ENCODE measurements around the gene CD59.
A peak's percentile ranks its signal among the peaks of the same experiment; 100 is the strongest.

The CD59 gene

DNA sequence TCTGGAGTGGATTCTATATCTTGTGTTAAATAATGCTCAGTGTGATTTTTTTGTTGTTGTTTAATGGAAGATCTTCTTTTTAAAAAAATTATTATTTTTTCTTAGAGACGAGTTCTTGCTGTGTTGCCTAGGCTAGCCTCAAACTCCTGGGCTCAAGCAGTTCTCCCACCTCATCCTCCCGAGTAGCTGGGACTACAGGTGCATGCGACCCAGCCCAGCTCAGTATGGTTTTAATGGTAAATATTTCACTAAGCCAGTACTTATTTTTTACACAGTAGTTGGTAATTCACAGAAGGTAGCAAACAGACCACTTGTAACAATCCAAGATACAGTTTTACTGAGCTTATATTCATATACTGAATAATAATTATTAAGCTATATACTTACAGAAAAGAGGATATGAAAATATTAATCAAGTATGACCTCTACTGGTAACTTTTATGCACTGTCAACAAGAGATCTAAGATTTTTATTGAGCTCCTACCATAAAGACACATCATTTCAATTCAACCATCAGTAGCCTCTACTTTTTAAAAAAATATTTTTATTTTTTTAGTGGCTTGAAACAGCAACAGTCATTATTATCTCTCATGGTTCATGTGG, 6.1 kb upstream of the CD59 start:
- TF ChIP-seq, protein P1, sequence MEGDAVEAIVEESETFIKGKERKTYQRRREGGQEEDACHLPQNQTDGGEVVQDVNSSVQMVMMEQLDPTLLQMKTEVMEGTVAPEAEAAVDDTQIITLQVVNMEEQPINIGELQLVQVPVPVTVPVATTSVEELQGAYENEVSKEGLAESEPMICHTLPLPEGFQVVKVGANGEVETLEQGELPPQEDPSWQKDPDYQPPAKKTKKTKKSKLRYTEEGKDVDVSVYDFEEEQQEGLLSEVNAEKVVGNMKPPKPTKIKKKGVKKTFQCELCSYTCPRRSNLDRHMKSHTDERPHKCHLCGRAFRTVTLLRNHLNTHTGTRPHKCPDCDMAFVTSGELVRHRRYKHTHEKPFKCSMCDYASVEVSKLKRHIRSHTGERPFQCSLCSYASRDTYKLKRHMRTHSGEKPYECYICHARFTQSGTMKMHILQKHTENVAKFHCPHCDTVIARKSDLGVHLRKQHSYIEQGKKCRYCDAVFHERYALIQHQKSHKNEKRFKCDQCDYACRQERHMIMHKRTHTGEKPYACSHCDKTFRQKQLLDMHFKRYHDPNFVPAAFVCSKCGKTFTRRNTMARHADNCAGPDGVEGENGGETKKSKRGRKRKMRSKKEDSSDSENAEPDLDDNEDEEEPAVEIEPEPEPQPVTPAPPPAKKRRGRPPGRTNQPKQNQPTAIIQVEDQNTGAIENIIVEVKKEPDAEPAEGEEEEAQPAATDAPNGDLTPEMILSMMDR (IDR thresholded peaks at IDR 0.05; ENCODE audit: low read depth, low read length), result peak; percentile 37
- no peak for DNase-seq (ENCODE audit: extremely low read depth, low read depth)

DNA sequence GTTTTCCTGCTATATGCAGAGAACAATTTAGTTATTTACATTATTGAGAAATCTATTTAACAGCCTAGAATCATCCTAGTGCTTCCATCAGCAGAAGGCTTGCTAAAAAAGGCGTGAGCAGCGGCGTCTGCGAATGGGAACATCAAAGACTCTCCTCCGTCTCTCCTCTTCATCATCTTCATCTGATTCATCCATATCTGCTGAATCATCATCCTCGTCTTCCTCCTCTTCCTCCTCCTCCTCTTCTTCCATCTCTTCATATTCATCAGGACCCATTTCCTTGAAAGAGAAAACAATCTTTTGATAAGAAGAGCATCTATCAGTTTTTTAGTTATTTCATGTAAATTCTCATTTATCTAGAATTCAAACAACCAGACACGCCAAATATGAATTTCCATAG, 5.6 kb upstream of the CD59 start:
- TF ChIP-seq, protein P1 (IDR thresholded peaks at IDR 0.05; ENCODE audit: low read depth, low read length), result no peak
- DNase-seq (ENCODE audit: extremely low read depth, low read depth), result no peak

DNA sequence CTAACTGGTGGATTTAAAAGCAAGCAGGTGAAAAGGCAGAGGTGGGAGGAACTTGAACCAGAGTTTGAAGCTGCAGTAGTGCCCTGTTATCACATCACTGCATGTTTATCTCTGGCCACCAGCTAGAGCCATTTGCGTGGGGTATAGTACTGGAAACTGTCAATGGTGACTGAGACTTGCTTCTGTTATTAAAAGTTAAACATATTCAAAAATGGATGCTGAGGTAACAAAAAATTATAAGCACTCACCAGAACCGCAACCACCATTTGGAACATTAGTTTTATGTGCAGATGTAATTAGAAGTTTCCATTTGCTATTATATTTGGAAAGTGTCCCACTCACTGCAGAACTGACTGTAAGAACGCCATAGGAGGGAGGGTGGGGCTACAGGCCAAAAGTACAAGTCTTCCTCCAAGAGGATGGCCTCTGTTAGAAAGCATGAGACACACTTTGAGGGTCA, 1.2 kb upstream of the CD59 start:
- no peak for DNase-seq (ENCODE audit: extremely low read depth, low read depth)
- TF ChIP-seq, protein P1 (IDR thresholded peaks at IDR 0.05; ENCODE audit: low read depth, low read length), result no peak

DNA sequence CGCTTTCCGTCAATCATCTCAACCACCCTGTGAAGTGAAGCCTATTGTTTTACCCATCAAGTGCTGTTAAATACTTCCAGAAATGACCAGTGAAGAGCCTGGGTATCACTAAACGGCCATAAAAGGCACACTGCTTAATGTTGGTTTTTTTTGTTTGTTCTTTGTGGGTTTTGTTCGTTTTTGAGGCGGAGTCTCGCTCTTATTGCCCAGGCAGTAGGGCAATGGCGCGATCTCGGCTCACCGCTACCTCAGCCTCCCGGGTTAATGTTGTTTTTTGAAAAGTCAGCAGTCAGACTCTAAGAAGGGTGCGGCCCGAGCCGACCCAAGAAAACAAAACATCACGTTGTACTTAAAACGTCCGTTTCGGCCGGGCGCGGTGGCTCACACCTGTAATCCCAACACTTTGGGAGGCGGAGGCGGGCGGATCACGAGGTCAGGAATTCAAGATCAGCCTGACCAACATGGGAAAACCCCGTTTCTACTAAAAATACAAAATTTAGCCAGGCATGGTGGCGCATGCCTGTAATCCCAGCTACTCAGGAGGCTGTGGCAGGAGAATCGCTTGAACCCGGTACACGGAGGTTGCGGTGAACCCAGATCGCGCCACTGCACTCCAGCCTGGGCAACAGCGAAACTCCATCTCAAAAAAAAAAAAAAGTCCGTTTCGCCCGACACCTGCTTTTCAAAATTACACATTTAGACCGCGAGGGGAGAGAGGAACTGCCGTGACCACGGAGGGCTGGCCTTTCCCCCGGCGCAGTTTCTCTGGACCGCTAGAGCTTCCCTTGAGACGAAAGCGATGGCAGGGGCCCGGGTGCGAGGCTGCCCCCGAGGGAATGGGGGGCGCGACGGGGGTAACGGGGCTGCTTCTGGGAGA, 714 bp downstream of the CD59 start:
- no peak for DNase-seq (ENCODE audit: extremely low read depth, low read depth)
- TF ChIP-seq, protein P1 (IDR thresholded peaks at IDR 0.05; ENCODE audit: low read depth, low read length), result no peak

DNA sequence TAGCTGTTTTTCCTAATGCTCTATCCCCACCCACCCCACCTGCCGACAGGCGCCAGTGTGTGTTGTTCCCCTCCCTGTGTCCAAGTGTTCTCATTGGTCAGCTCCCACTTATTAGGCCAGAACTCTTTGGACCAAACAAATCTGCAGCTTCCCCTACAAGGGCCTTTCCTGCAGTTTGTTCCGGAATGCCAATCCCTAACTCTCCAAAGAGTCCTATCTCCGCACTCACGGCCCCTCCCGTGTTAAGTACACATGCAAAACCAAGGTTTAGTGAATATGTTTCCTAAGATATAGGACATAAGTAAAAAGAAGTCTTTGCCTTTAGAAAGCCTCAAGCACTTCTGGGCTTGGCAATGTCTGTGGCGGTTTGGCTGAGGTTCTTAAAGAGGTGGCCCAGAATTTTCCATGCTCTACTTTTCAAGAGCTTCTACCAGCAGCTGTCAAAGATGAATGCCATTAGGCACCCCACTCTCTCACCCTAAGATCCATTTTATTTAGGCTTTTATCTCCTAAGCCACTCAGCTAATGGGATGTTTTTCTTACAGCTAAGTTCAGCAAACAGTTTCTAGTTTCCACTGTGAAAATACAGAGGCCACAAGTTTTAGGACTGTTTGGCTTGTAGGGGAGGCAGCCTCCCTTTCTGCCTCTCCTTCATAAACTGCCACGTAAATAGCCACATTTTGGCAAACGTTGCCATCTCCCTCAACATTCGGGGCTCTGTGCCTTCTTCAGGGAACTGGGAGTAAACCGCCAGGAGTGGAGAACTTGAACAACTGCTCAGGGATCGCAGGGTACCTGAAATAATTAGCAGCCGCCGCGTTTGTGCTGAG, 1.6 kb downstream of the CD59 start:
- TF ChIP-seq, protein P1 (IDR thresholded peaks at IDR 0.05; ENCODE audit: low read depth, low read length), result no peak

DNA sequence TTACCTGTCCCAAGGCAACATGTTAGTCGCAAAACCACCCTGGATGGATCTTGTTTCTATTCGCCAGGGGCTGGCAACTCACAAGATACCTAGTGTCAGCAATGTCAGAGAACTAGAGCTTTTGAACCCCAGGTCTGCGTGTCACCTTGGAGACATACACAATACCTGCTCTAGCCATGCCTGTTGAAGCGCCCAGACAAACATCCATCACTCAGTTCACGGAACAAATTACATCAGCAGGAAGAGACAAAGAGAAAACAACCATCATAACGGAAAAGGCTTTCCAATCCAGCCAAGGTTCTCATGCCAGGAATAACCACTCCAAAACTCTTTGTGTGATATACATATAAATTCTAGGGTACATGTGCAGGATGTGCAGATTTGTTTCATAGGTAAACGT, 2.2 kb downstream of the CD59 start:
- DNase-seq (ENCODE audit: extremely low read depth, low read depth), result no peak
- TF ChIP-seq, protein P1 (IDR thresholded peaks at IDR 0.05; ENCODE audit: low read depth, low read length), result no peak

More for the DNA sequence above, 1.6 kb downstream of the CD59 start:
- DNase-seq (ENCODE audit: extremely low read depth, low read depth), result no peak

Measured in AG09319 (cell line).